ENCODE results near the gene HIF1A.

HIF1A gene

DNA sequence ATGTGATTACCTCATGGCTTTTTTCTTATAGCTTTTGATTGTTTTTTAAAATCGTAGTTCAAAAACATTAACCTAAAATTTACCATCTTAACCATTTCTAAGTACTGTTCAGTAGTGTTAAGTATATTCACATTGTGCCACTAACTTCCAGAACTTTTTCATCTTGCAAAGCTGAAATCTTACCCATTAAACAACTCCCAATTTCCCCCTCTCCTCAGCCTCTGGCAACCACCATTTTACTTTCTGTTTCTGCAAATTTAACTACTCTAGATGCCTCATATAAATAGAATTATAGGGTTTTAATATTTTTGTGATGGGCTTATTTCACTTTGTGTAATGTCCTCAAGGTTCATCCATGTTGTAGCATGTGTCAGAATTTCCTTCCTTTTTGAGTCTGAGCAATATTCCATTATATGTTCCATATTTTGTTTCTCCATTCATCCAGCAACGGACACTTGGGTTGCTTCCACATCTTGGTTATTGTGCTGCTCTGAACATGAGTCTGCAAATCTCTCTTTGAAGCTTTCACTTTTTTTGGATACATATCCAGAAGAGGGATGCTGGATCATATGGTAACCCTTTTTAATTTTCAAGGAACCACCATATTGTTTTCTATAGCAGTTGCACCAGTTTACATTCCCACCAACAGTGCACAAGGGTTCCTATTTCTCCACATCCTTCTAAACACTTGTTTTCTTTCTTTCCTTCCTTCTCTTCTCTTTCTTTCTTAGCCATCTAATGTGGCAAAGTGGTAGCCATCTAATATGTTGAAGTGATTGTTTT, 5.0 kb downstream of the HIF1A start:
- H3K9ac ChIP-seq = no peak overlapping the region
- peaks cover 91% of the 10 kb centered on the region for H3K79me2 ChIP-seq (ENCODE audit: insufficient read depth, low read depth)
- H2AFZ ChIP-seq (ENCODE audit: low read depth) = no peak overlapping the region
- no peak overlapping the region for H3K4me2 ChIP-seq
- TF ChIP-seq, protein P1, sequence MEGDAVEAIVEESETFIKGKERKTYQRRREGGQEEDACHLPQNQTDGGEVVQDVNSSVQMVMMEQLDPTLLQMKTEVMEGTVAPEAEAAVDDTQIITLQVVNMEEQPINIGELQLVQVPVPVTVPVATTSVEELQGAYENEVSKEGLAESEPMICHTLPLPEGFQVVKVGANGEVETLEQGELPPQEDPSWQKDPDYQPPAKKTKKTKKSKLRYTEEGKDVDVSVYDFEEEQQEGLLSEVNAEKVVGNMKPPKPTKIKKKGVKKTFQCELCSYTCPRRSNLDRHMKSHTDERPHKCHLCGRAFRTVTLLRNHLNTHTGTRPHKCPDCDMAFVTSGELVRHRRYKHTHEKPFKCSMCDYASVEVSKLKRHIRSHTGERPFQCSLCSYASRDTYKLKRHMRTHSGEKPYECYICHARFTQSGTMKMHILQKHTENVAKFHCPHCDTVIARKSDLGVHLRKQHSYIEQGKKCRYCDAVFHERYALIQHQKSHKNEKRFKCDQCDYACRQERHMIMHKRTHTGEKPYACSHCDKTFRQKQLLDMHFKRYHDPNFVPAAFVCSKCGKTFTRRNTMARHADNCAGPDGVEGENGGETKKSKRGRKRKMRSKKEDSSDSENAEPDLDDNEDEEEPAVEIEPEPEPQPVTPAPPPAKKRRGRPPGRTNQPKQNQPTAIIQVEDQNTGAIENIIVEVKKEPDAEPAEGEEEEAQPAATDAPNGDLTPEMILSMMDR (conservative IDR thresholded peaks at IDR 0.05; ENCODE audit: low read depth, low read length) = no peak
- H3K4me1 ChIP-seq (ENCODE audit: low read depth, poor library complexity, severe bottlenecking) = peaks cover 20% of the 10 kb centered on the region
- H3K27me3 ChIP-seq (ENCODE audit: insufficient read depth, low read depth) = no peaks in the 10 kb centered on the region
- no peak overlapping the region for H3K27ac ChIP-seq
- H4K20me1 ChIP-seq (ENCODE audit: insufficient read depth) = 0 out of 2 replicates have a peak, but pooled peaks cover 4% of the 10 kb centered on the region
- no peak overlapping the region for H3K4me3 ChIP-seq (IDR thresholded peaks at IDR 0.05; ENCODE audit: insufficient read depth, low read depth, low read length)
- no peaks in the 10 kb centered on the region for H3K36me3 ChIP-seq (ENCODE audit: insufficient read depth)

DNA sequence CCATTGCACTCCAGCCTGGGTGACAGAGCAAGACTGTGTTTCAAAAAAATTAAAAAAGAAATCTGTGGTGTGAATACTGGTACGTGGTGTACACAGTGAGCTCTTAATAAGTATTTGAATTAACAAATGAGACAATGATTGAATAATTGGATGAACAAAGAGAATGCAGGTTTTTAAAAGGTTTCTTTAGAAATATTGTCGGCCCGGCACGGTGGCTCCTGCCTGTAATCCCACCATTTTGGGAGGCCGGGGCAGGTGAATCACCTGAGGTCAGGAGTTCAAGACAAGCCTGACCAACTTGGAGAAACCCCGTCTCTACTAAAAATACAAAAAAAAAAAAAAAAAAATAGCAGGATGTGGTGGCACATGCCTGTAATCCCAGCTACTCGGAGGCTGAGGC, 6.6 kb downstream of the HIF1A start:
- Histone ChIP-seq H2AFZ (ENCODE audit: low read depth) (no peak overlapping the region), H3K9ac (no peak overlapping the region), H4K20me1 (ENCODE audit: insufficient read depth) (0 out of 2 replicates have a peak, but pooled peaks cover 4% of the 10 kb centered on the region), H3K4me1 (ENCODE audit: low read depth, poor library complexity, severe bottlenecking) (peaks cover 20% of the 10 kb centered on the region), H3K27ac (no peak overlapping the region), H3K27me3 (ENCODE audit: insufficient read depth, low read depth) (no peaks in the 10 kb centered on the region), H3K4me3 (IDR thresholded peaks at IDR 0.05; ENCODE audit: insufficient read depth, low read depth, low read length) (no peak overlapping the region), H3K79me2 (ENCODE audit: insufficient read depth, low read depth) (peaks cover 96% of the 10 kb centered on the region), H3K36me3 (ENCODE audit: insufficient read depth) (no peaks in the 10 kb centered on the region), H3K4me2 (no peak overlapping the region)
- TF ChIP-seq, protein P1 (conservative IDR thresholded peaks at IDR 0.05; ENCODE audit: low read depth, low read length) = no peak

DNA sequence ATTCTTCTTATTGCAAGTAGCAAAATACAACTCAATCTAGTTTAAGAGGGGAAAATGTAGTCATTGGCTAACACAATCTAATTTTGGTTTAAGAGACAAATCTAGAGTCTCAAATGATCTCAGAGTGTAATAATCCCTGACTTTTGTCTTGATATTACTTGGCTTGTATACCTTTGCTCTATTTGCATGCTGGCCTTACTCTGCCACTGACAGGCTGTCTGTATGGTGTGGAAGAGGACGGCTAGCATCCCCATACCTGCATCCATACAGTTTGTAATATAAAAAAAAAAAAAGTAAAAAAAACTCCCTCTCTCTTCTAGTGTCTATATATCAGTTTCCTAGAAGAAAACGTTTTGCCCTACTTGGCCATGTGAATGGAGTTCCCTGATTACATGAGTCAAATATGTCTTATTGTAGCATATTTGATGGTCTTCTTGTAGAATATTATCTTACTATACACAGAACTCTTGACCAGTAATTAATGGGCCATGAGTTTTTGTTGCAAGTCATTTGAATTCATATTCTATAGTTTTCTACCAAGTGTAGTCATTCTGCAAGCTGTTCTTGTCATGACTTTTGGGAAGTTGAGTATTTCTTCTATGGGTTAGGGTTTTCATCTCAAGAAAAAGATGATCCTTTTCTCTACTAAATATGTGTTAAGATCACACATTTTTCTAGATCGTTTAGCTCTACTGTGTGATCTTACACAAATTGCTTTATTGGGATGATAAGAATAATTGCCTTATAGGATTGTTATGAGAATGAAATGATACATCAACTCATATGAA, 8.2 kb downstream of the HIF1A start:
- no peaks in the 10 kb centered on the region for H4K20me1 ChIP-seq (ENCODE audit: insufficient read depth)

DNA sequence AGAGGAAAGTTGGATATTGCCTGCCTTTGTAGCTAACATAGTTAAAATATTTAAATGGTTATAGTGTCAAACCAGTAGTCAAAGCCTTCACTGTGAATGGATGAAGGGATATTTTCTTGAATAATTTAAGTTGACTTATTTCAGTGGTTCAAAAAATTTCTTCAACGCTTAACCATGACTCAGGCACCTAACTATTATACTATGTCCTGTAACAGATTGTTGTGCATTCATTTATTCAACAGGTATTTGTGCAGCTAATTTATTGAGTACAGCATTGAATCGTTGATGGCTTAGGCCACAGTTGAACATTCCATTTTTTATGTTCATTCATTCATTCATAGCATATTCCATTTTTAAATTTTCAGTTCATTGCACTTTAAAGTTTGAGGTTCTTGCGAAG, 9.2 kb downstream of the HIF1A start:
- Histone ChIP-seq H3K9ac (no peak overlapping the region), H3K79me2 (ENCODE audit: insufficient read depth, low read depth) (peaks cover 83% of the 10 kb centered on the region), H2AFZ (ENCODE audit: low read depth) (no peak overlapping the region), H3K4me1 (ENCODE audit: low read depth, poor library complexity, severe bottlenecking) (peaks cover 5% of the 10 kb centered on the region), H3K4me3 (IDR thresholded peaks at IDR 0.05; ENCODE audit: insufficient read depth, low read depth, low read length) (no peak overlapping the region), H4K20me1 (ENCODE audit: insufficient read depth) (no peaks in the 10 kb centered on the region), H3K27me3 (ENCODE audit: insufficient read depth, low read depth) (no peaks in the 10 kb centered on the region), H3K4me2 (no peak overlapping the region), H3K36me3 (ENCODE audit: insufficient read depth) (no peaks in the 10 kb centered on the region), H3K27ac (no peak overlapping the region)
- TF ChIP-seq, protein P1 (conservative IDR thresholded peaks at IDR 0.05; ENCODE audit: low read depth, low read length) = no peak

More for the DNA sequence above, 8.2 kb downstream of the HIF1A start:
- Histone ChIP-seq H3K27ac (no peak overlapping the region), H3K4me3 (IDR thresholded peaks at IDR 0.05; ENCODE audit: insufficient read depth, low read depth, low read length) (no peak overlapping the region), H3K9ac (no peak overlapping the region), H2AFZ (ENCODE audit: low read depth) (no peak overlapping the region), H3K4me2 (no peak overlapping the region), H3K36me3 (ENCODE audit: insufficient read depth) (no peaks in the 10 kb centered on the region), H3K4me1 (ENCODE audit: low read depth, poor library complexity, severe bottlenecking) (peaks cover 10% of the 10 kb centered on the region), H3K27me3 (ENCODE audit: insufficient read depth, low read depth) (no peaks in the 10 kb centered on the region), H3K79me2 (ENCODE audit: insufficient read depth, low read depth) (peaks cover 83% of the 10 kb centered on the region)
- TF ChIP-seq, protein P1 (conservative IDR thresholded peaks at IDR 0.05; ENCODE audit: low read depth, low read length) = no peak
